Adrenal gland (tissue), 12 donors: ENCODE measurements around the gene FGD2. TPM values are rescaled to one million over a fixed set of nuclear protein-coding genes. Genes with fewer than 3 reads are reported as not detected.
A peak's percentile ranks its signal among the peaks of the same experiment; 100 is the strongest.
"Not testable (repeated sequence)": the region's sequence is repeated elsewhere in the genome, so short reads cannot be mapped to it uniquely, and the experiment has no call there.

ENCODE experiments used
- DNase-seq, 7 donors: peaks; one replicate each; pipeline ENCODE4 v3.0.0-alpha.2; 2019 to 2020
- H3K27ac ChIP-seq, 5 donors: fragments of 200-600 bp; sonication (generic) in 4 of 5; 1 replicate in 3 of 5; 2 replicates in 2 of 5; pipeline versions ENCODE4 v1.5.1 to v1.8.0; 2016 to 2020; ENCODE audit warnings: mild to moderate bottlenecking in 1 of 5
- H3K27me3 ChIP-seq: fragments of 200-600 bp; 2 replicates; pipeline ENCODE4 v1.8.0; 2021
- H3K36me3 ChIP-seq, 2 donors: fragments of 200-600 bp; replicated peaks in 1 of 2; 1 replicate in 1 of 2; 2 replicates in 1 of 2; pipeline versions ENCODE4 v1.5.1 to v1.8.0; 2018 to 2022
- H3K4me1 ChIP-seq, 2 donors: fragments of 200-600 bp; replicated peaks in 1 of 2; 1 replicate in 1 of 2; 2 replicates in 1 of 2; pipeline versions ENCODE4 v1.5.1 to v1.8.0; 2018 to 2021
- H3K4me3 ChIP-seq, 4 donors: fragments of 200-600 bp; sonication (generic) in 3 of 4; one replicate each; pipeline ENCODE4 v1.5.1; 2016 to 2018
- H3K9me3 ChIP-seq, 3 donors: fragments of 200-600 bp; sonication (generic) in 1 of 3; replicated peaks in 1 of 3; 1 replicate in 2 of 3; 2 replicates in 1 of 3; pipeline versions ENCODE4 v1.5.1 to v1.8.0; 2016 to 2021
- CTCF ChIP-seq, 6 experiments: fragments of 450-650 bp in 4 of 6; fragments of 200-600 bp in 2 of 6; sonication (generic) in 1 of 6; IDR thresholded peaks; 1 replicate in 5 of 6; 2 replicates in 1 of 6; pipeline versions ENCODE4 v1.5.1 to v1.8.0; 2016 to 2021; ENCODE audit warnings: antibody characterized with exemption in 6 of 6, mild to moderate bottlenecking in 2 of 6, moderate library complexity in 1 of 6
- POLR2A ChIP-seq, 2 donors: fragments of 450-650 bp; IDR thresholded peaks; one replicate each; pipeline ENCODE4 v1.6.1; 2017; ENCODE audit warnings: antibody characterized with exemption in 2 of 2, mild to moderate bottlenecking in 2 of 2, moderate library complexity in 1 of 2
- WGBS, 4 donors: extraction: QIAGEN DNeasy Blood & Tissue Kit in 2 of 4; methylation state at CpG; one replicate each; pipeline versions ENCODE4 v1.1.5 to v1.1.7; 2013 to 2017; 5-methylcytosine and 5-hydroxymethylcytosine counted together
- intact Hi-C, 2 donors: fragments of 100-400 bp; cut with DNase I; formaldehyde crosslinking; loops; one replicate each; pipeline versions ENCODE4 v1.14.1 to v1.15.0; 2022 to 2023
- polyA plus RNA-seq, 3 donors: library from polyadenylated mRNA; stranded (reverse); fragments of 200-250 nt in 2 of 3; fragments of 350-450 nt in 1 of 3; fragmentation: Illumina TruSeq in 1 of 3; extraction: RNeasy Lipid Tissue Mini Kit (QIAGEN cat#74804) in 1 of 3; gene quantifications; one replicate each; pipeline ENCODE4 v1.2.3, GENCODE V29; 2013 to 2014
- total RNA-seq, 9 donors: library from RNA; depleted of rRNA in 4 of 9; stranded (reverse); fragments of >200 nt in 4 of 9; fragments of 120-200 nt in 1 of 9; fragmentation: NEBNext Ultra II Directional in 1 of 9; extraction: Animal tissue kit (Norgen Biotek cat#: 25700) in 1 of 9; gene quantifications; one replicate each; pipeline versions ENCODE4 v1.1.0 to v1.2.4, GENCODE V29; 2013 to 2023
- donor health status: healthy with polysubstance abuse.
- donor health status: Bipolar disorder and iron deficiency.
- donor health status: DM: yes; HTN: yes; CAD: no.
- donor health status: DM: no; HTN: no; CAD: no.
- donor health status: DM: no; HTN: no; CAD: no.
- donor health status: DM: yes; HTN: yes; CAD: no.

FGD2 gene
- total and polyA plus RNA-seq, 12 donors: 2.0 to 117 (median 26.4) TPM

GRCh38 chr6:37057678-37058077 is 52.2 kb downstream of the FGD2 start:
- no peaks in the 10 kb centered on the region for H3K9me3 ChIP-seq
- no peaks in the 10 kb centered on the region for H3K36me3 ChIP-seq
- H3K27ac ChIP-seq: no peak overlapping the region
- TF ChIP-seq CTCF (IDR thresholded peaks at IDR 0.05) (no peak), POLR2A (IDR thresholded peaks at IDR 0.05) (no peak)
- H3K4me3 ChIP-seq: no peak overlapping the region
- no peak for DNase-seq
- H3K4me1 ChIP-seq: peaks cover 10 to 13% of the 10 kb centered on the region in 2 donors
- H3K27me3 ChIP-seq: no peaks in the 10 kb centered on the region
- WGBS, 4 donors: 95 to 99% (median 97%) methylated on average over 6 to 7 of the region's 7 CpGs
- intact Hi-C loops: loop anchor here (5.0 to 10.0 kb wide), 2 partner anchors 67 to 115 kb away; partner anchors contain the start of gene PIM1 (in 1 of the 2)

- no peaks in the 10 kb centered on the region for H3K27me3 ChIP-seq
- intact Hi-C loops: loop anchor here (5.0 to 10.0 kb wide), 2 partner anchors 67 to 114 kb away; partner anchors contain the start of gene PIM1 (in 1 of the 2)
- H3K36me3 ChIP-seq: no peaks in the 10 kb centered on the region
- DNase-seq: peak in 1 of 7 donors; percentile 13
- H3K4me3 ChIP-seq: no peak overlapping the region
- no peaks in the 10 kb centered on the region for H3K9me3 ChIP-seq
- no peak overlapping the region for H3K27ac ChIP-seq
- H3K4me1 ChIP-seq: peaks cover 10 to 13% of the 10 kb centered on the region in 2 donors
- TF ChIP-seq POLR2A (IDR thresholded peaks at IDR 0.05): no peak
- no peak for TF ChIP-seq CTCF (IDR thresholded peaks at IDR 0.05)
- 94 to 96% (median 95%) methylated on average over 9 of the region's 9 CpGs for WGBS, 4 donors
These were observed 52.7 kb downstream of the FGD2 start for GRCh38 chr6:37058084-37058586.

GRCh38 chr6:37058984-37059343 is 53.5 kb downstream of the FGD2 start:
- DNase-seq, H3K36me3 ChIP-seq, H3K27me3 ChIP-seq, H3K9me3 ChIP-seq, H3K4me3 ChIP-seq: not testable (repeated sequence)
- H3K4me1 ChIP-seq: peaks cover 10 to 13% of the 10 kb centered on the region in 2 donors
- intact Hi-C loops: loop anchor here (5.0 to 10.0 kb wide), 2 partner anchors 66 to 113 kb away; partner anchors contain the start of gene PIM1 (in 1 of the 2)
- WGBS, 4 donors: 86 to 90% (median 89%) methylated on average over 5 of the region's 5 CpGs
- H3K27ac ChIP-seq: peak overlapping the region in 3 of 5 donors; percentile 85 to 88 (median 88)

- peaks cover 10 to 13% of the 10 kb centered on the region in 2 donors for H3K4me1 ChIP-seq
- WGBS, 4 donors: 48 to 54% (median 52%) methylated on average over 17 to 19 of the region's 19 CpGs
- no peak overlapping the region for H3K4me3 ChIP-seq
- H3K27ac ChIP-seq: peak overlapping the region; percentile 71 to 88 (median 85)
- TF ChIP-seq POLR2A (IDR thresholded peaks at IDR 0.05): peak in 1 of 2 donors; percentile 45
- TF ChIP-seq CTCF (IDR thresholded peaks at IDR 0.05): peak; percentile 24 to 72 (median 64)
- intact Hi-C loops: loop anchor here (5.0 to 10.0 kb wide), 2 partner anchors 65 to 113 kb away; partner anchors contain the start of gene PIM1 (in 1 of the 2)
- H3K9me3 ChIP-seq: no peaks in the 10 kb centered on the region
- no peaks in the 10 kb centered on the region for H3K36me3 ChIP-seq
- H3K27me3 ChIP-seq: no peaks in the 10 kb centered on the region
- DNase-seq: peak; percentile 69 to 91 (median 86)
These were observed 54.1 kb downstream of the FGD2 start for GRCh38 chr6:37059344-37060194.
